Cardiac muscle cell (in vitro differentiated cells and primary cell): Measurements from ENCODE around the gene COL4A4. TPM values are rescaled to one million over a fixed set of nuclear protein-coding genes. Genes with fewer than 3 reads are reported as not detected.

ENCODE experiments used
- DNase-seq, 2 donors: peaks; one replicate each; pipeline versions ENCODE4 v3.0.0 to v3.0.0-alpha.2; 2010 to 2017; ENCODE audit warnings: low read depth in 1 of 2, low spot score in 1 of 2
- H3K27ac ChIP-seq: fragments of 200-600 bp; sonication (generic); 2 replicates; pipeline ENCODE4 v1.5.1; 2016
- H3K27me3 ChIP-seq: fragments of 200-600 bp; sonication (generic); 2 replicates; pipeline ENCODE4 v1.6.0; 2016; ENCODE audit warnings: control low read depth
- H3K36me3 ChIP-seq: fragments of 200-600 bp; sonication (generic); 2 replicates; pipeline ENCODE4 v1.5.1; 2016; ENCODE audit warnings: control low read depth
- H3K4me1 ChIP-seq: fragments of 200-600 bp; sonication (generic); 2 replicates; pipeline ENCODE4 v1.8.1; 2017; ENCODE audit warnings: low read depth, mild to moderate bottlenecking, mixed run types
- H3K4me3 ChIP-seq: fragments of 200-600 bp; sonication (generic); 2 replicates; pipeline ENCODE4 v1.5.1; 2016; ENCODE audit warnings: mild to moderate bottlenecking
- H3K9me3 ChIP-seq: fragments of 200-600 bp; sonication (generic); 2 replicates; pipeline ENCODE4 v1.5.1; 2017; ENCODE audit warnings: low read depth, mild to moderate bottlenecking, control low read depth
- polyA plus RNA-seq: library from polyadenylated mRNA; unstranded; fragments of >200 nt; fragmentation: Nextera tagmentation; extraction: Ambion mirVana; gene quantifications from 2 replicates; pipeline ENCODE4 v1.2.1, GENCODE V29; 2016
- total RNA-seq: library from RNA; depleted of rRNA; stranded (reverse); fragments of >200 nt; gene quantifications from 2 replicates; pipeline ENCODE4 v1.2.3, GENCODE V29; 2016
- TF ChIP-seq, protein P1 (sequence below): IDR thresholded peaks from 2 replicates; pipeline ENCODE4 v1.5.1; 2012; ENCODE audit warnings: low read depth, mild to moderate bottlenecking, low read length

Gene COL4A4
- total and polyA plus RNA-seq, 2 experiments from 2014 or later, result 0.07 to 0.15 TPM

DNA sequence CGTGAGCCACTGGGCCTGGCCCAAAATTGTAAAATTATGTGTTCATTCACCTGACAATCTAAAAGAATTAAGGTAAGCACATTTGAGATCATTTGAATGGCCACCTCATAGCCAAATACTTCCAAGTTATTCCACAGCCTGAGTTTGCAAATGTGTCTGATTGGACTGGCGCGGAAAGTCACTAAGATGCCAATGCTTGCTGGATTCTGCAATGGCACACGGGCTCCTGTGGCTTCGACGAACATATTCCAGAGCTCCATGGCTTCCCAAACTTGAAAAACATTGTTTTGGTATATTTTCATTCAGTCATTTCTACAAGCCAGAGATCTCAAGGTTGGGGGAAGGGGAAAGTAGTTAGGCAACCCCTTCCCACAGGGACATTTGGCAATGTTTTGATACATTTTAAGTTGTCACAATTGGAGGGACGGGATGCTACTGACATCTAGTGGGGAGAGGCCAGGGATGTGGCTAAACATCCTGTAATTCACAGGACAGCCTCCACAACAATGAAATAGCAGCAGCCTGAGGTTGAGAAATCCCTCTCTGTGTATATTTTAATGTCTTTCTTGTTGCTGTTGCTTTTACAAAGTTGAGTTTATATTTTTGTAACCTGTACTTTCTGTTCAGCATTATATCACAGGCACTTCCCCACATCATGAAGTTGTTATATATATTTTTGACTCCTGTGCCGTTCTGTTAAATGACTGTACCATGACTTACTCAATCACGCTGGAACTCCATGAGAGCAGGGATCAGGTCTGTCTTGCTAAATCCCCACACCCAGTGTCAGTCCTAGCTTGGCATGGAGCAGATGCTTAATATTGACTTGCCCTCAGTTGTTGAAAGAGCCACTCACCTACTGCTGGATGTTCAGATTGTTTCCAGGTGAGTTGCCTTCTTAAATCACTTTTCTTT lies 56.9 kb downstream of the COL4A4 start:
- no peaks in the 10 kb centered on the region for H3K27me3 ChIP-seq
- no peaks in the 10 kb centered on the region for H3K9me3 ChIP-seq
- TF ChIP-seq, protein P1, sequence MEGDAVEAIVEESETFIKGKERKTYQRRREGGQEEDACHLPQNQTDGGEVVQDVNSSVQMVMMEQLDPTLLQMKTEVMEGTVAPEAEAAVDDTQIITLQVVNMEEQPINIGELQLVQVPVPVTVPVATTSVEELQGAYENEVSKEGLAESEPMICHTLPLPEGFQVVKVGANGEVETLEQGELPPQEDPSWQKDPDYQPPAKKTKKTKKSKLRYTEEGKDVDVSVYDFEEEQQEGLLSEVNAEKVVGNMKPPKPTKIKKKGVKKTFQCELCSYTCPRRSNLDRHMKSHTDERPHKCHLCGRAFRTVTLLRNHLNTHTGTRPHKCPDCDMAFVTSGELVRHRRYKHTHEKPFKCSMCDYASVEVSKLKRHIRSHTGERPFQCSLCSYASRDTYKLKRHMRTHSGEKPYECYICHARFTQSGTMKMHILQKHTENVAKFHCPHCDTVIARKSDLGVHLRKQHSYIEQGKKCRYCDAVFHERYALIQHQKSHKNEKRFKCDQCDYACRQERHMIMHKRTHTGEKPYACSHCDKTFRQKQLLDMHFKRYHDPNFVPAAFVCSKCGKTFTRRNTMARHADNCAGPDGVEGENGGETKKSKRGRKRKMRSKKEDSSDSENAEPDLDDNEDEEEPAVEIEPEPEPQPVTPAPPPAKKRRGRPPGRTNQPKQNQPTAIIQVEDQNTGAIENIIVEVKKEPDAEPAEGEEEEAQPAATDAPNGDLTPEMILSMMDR, result peak; percentile 86

DNA sequence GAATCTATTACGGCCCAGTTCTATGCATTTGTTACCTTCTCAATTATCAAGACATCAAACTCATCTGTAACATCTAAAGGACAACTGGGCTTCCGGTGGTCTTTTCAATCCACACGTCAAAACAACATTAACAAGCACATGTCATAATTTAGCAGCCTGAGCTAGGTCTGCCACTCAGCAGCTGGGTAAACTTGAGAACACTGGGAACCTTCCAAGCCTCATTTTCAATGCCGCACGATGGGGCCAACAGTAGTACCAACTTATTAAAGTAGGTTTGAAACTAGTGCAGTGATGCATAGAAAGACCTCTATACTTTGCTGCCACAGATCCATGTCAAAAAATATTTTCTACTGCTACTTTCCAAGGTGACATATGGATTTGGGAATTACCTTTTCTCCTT lies 60.4 kb downstream of the COL4A4 start:
- no peaks in the 10 kb centered on the region for H3K4me1 ChIP-seq
- H3K27ac ChIP-seq, result no peak overlapping the region
- H3K27me3 ChIP-seq, result no peaks in the 10 kb centered on the region
- no peaks in the 10 kb centered on the region for H3K36me3 ChIP-seq
- H3K9me3 ChIP-seq, result no peaks in the 10 kb centered on the region
- TF ChIP-seq, protein P1, result no peak
- no peak overlapping the region for H3K4me3 ChIP-seq
- DNase-seq, result no peak

More for the DNA sequence above, 56.9 kb downstream of the COL4A4 start:
- Histone ChIP-seq H3K36me3 (no peaks in the 10 kb centered on the region), H3K4me1 (no peaks in the 10 kb centered on the region), H3K27ac (no peak overlapping the region), H3K4me3 (no peak overlapping the region)
- DNase-seq, result peak; percentile 72 to 84

DNA sequence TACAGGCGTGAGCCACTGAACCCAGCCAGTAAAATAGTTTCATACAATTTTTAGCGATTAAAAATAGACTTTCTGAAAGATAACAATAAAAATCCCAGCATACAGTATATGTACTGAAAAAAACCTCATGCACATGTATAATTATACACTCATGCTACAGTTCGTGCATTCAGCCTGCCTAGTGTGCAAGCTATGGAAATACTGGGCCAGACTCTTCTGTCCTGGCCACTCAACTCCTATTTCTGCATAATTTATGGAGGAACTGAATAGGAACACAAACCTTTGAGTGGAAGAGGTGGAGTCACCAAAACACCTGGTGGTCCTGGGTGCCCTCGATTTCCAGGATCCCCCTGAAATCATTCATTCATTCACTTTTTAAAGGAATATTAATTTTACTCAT lies 64.7 kb downstream of the COL4A4 start:
- Histone ChIP-seq H3K27ac (no peak overlapping the region), H3K9me3 (no peaks in the 10 kb centered on the region), H3K36me3 (no peaks in the 10 kb centered on the region), H3K27me3 (no peaks in the 10 kb centered on the region), H3K4me1 (no peaks in the 10 kb centered on the region), H3K4me3 (no peak overlapping the region)
- TF ChIP-seq, protein P1, result no peak
- no peak for DNase-seq

DNA sequence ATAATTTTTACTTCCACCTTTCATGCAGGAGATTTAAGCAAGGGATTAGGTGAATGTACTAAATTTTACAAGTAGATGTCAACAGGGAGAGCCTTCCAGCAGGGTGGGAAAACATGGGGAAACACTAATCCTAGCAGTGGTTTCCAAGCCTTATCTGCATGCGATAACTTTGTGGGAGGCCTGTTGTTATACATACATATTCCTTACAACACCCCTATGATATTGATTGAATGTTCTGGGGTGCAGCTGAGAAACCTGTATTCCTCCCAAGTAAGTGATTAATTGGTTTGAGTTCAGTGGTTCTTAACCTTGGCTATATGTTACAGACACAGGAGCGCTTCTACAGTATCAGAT lies 65.9 kb downstream of the COL4A4 start:
- Histone ChIP-seq H3K27ac (no peak overlapping the region), H3K27me3 (no peaks in the 10 kb centered on the region), H3K9me3 (no peaks in the 10 kb centered on the region), H3K4me1 (no peaks in the 10 kb centered on the region), H3K4me3 (no peak overlapping the region), H3K36me3 (no peaks in the 10 kb centered on the region)
- TF ChIP-seq, protein P1, result no peak
- DNase-seq, result no peak

DNA sequence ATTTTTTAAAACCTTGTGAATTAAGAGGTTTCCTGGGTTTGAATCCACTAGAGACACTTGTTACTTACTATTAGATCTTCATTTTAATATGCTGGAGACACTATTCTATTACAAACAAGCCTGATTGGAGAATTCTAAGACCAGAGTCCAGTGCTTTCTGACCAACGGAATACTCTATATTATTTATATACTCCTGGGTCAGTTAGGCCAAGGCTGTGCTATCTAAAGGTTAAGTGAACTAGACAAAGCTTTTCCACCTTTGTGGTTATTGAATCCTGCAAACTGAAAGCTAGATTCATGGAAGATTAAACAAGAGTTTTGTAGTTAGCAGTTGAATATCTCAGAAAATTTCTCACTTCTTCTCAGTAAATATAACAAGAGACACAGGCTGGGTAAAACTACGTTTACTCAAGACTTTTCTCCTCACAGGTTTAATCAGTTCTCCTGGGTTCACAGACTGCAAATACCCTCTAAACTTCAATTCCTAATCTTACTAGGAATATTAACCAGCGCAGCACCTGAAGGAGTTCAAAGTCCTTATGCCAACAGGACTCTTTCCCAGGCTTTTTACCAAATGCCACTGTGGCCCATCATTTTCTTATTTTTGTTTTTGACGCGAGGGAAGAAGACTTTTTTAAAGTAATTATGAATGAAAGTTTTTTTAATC lies 66.4 kb downstream of the COL4A4 start:
- Histone ChIP-seq H3K4me1 (no peaks in the 10 kb centered on the region), H3K4me3 (no peak overlapping the region), H3K36me3 (no peaks in the 10 kb centered on the region), H3K27ac (no peak overlapping the region), H3K9me3 (no peaks in the 10 kb centered on the region), H3K27me3 (no peaks in the 10 kb centered on the region)
- TF ChIP-seq, protein P1, result no peak
- DNase-seq, result no peak
